Measurements from ENCODE around the gene AK1.
A peak's percentile ranks its signal among the peaks of the same experiment; 100 is the strongest.

The AK1 gene

DNA sequence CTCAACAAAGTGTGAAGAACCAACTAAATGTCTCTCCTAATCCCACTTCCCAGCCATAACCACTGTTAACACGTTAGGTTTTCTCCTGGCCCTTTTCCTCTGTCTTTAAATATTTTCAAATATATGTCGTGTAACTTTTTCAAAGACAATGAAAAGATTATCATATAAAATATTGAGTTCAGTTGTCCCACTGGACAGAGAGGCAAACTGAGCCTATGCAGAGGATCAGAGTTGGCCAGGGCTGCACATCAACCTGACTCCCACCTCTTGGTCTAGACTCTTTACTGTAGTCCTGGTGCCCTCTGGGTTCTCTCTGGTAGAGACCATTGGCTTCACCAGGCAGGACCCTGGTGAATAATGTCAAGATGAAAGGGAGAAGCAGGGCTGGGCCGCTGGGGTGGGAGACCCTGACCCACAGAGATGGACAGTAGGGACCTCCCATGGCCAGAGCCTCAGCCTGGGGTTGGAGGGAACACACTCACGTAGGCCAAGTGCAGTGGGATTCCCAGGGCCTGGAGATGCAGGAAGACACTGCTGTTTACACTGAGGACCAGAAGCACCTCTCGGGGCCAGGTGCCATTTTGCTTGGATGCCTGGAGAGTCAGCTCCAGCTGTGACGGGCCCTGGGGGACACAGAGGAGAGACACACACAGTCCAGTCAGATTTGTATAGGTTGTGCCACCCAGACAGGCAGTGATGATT is 48.1 kb downstream of the AK1 start:
- H3K4me3 Mint-ChIP-seq = no peak overlapping the region
- no peaks in the 10 kb centered on the region for H3K9me3 Mint-ChIP-seq
- H3K27ac Mint-ChIP-seq = peak overlapping the region; percentile 84
- DNase-seq = no peak
- H3K4me1 Mint-ChIP-seq = peaks cover 13 to 28% of the 10 kb centered on the region in 2 donors
- ATAC-seq (replicated peaks) = no peak
- no peaks in the 10 kb centered on the region for H3K27me3 Mint-ChIP-seq
- H3K36me3 Mint-ChIP-seq = peaks cover 24 to 42% of the 10 kb centered on the region in 2 donors

DNA sequence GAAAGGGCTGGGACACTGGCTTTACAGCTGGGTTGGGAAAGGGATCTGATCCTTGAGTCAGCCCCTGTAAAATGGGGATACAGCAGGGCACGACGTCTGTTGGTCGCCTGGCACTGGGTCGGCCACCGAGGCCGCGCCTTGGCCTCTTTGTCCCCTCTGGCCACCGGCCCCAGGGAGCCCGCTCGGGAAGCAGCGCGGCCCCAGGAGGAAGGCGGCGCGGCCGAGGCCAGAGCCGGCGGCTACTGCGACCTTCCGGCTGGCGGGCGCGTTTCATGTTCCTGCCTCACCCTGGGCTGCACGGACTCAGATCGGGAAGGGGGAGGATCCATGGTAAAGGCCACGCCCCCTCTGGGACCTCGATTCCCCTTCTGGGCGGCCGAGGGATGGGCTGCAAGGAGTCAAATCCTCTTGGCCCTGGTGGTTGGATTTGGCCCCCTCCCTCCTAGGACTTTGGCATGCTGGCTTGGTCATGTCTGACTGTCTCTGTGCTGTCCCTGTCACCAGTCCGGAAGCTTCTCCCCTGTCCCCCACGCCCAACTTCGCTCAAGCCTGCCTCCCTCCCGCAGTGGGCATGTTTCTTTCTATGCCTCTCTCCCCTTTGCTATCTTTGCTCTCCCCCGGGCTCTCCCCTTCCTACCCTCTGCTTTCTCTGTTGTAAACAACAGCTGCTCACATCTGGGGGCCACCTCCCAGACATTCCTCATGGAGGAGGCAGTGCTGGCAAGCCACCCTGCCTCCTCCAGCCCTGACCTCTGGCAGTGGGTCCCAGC is 49.0 kb downstream of the AK1 start:
- ATAC-seq (replicated peaks) (no peak), DNase-seq (no peak)
- no peak overlapping the region for H3K4me3 Mint-ChIP-seq
- H3K4me1 Mint-ChIP-seq = peaks cover 13 to 25% of the 10 kb centered on the region in 2 donors
- peaks cover 26 to 46% of the 10 kb centered on the region in 2 donors for H3K36me3 Mint-ChIP-seq
- peak overlapping the region; percentile 59 for H3K27ac Mint-ChIP-seq
- no peaks in the 10 kb centered on the region for H3K27me3 Mint-ChIP-seq
- H3K9me3 Mint-ChIP-seq = no peaks in the 10 kb centered on the region

DNA sequence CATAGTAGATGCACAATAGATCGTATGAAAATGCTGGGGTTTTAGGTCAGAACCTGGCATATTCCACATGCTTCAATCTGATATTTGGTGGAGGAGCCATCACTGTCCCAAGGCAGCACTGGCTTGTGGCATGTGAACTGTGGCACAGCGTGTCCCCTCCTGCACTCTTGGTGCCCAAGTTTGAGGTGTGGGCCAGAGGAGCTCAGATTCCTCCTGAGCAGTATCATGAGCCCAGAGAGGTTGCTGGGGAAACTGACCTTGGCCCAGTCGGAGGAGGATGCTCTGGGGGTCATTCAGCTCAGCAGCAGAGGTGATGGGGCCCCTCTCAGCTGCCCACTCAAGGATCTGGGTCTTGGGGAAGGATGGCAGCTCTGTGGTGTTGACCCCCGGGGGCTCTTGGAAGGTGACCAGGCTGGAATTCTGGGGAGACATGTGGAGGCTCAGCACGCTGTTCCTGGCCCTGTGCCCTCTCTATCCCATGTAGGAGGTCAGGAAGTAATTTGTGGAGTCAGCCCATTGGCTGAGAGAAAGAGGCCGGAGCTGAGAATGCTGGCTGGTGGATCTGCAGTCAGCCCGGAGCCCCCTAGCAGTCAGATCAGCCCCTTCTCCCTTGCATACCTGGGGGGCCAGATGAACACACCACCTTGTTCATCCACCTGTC is 51.1 kb downstream of the AK1 start:
- no peaks in the 10 kb centered on the region for H3K27me3 Mint-ChIP-seq
- H3K4me1 Mint-ChIP-seq = peaks cover 9 to 14% of the 10 kb centered on the region in 2 donors
- ATAC-seq (replicated peaks) (no peak), DNase-seq (no peak)
- no peaks in the 10 kb centered on the region for H3K9me3 Mint-ChIP-seq
- H3K27ac Mint-ChIP-seq = peak overlapping the region; percentile 43
- H3K36me3 Mint-ChIP-seq = peaks cover 23 to 42% of the 10 kb centered on the region in 2 donors
- H3K4me3 Mint-ChIP-seq = no peak overlapping the region

DNA sequence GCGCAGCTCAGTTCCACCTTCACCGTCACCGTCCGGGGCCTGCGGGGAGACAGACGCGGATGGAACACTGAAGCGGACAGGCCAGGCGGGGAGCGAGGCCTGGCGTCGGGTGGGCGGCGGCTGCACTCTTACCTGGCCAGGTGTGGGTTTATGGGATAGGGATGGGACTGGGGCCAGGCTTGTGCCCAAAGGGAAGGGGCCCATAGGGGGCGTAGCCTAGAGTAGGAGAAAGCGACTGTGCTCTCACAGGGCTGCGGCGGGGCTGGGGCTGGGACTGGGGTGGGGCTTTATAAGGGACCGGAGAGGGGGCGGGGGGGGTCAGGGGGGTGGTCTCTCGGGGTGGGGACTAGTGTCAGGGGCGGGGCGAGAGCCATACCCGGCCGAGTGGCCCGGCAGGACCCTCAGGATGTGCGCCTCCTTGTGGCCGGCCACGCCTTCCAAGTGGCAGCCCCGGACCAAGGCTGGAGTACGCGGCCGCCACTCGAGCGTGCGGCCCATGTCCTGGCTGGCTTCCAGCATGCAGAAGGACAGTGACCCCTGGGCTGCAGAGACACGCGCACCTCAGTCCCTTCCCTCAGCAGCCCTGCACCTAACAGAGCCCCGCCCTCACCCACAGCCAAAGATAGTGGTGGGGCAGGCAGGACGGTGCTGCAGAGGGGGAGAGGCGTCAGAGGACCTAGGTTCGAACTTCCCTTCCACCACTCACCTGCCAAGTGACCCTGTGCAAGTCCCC is 52.0 kb downstream of the AK1 start:
- peaks cover 9 to 14% of the 10 kb centered on the region in 2 donors for H3K4me1 Mint-ChIP-seq
- no peak overlapping the region for H3K4me3 Mint-ChIP-seq
- peak overlapping the region; percentile 56 for H3K27ac Mint-ChIP-seq
- no peaks in the 10 kb centered on the region for H3K27me3 Mint-ChIP-seq
- DNase-seq (no peak), ATAC-seq (replicated peaks) (peak; percentile 29 to 30)
- no peaks in the 10 kb centered on the region for H3K9me3 Mint-ChIP-seq
- H3K36me3 Mint-ChIP-seq = peaks cover 26 to 46% of the 10 kb centered on the region in 2 donors

DNA sequence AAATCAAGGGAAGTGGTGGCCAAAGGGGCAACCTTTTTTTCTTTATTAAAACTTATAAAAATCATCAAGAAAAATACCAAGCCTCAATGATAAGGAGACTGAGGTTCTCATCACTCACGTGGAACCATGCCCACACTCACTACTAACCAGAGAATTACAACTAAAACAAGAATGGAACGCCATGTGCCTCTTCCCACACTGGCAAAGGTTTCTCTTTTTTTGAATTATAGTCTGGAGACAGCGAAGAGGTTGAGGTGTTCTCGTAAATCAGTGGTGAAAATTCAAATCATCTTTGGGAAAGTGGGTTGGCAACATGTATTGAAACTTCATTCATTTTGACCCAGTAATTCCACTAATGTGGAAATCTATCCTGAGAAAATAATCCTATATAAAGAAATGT is 55.4 kb downstream of the AK1 start:
- DNase-seq (no peak), ATAC-seq (replicated peaks) (no peak)
- H3K4me1 Mint-ChIP-seq = peaks cover 7 to 8% of the 10 kb centered on the region in 2 donors
- peaks cover 34 to 52% of the 10 kb centered on the region in 2 donors for H3K36me3 Mint-ChIP-seq
- H3K27me3 Mint-ChIP-seq = no peaks in the 10 kb centered on the region
- no peaks in the 10 kb centered on the region for H3K9me3 Mint-ChIP-seq
- no peak overlapping the region for H3K27ac Mint-ChIP-seq
- no peak overlapping the region for H3K4me3 Mint-ChIP-seq

DNA sequence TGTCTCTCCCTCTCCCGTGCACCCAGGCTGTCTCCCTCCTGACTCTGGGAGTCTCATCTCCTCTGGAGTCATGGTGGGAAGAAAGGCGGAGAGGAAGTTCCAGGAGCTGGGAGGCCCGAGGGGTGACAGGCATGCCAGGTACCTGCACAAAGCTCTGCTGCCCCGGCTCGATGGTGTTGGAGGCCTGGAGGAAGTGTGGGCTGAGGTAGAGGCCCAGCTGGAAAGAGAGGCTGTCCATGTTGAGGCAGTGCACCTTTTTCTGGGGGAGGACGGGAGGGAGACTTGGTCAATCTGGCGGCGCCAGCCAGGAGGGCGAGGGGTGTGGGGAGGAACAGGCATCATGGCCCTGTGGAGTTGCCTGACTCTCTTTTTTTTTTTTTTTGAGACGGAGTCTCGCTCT is 58.9 kb downstream of the AK1 start:
- peaks cover 35 to 48% of the 10 kb centered on the region in 2 donors for H3K36me3 Mint-ChIP-seq
- no peaks in the 10 kb centered on the region for H3K27me3 Mint-ChIP-seq
- no peaks in the 10 kb centered on the region for H3K9me3 Mint-ChIP-seq
- DNase-seq (no peak), ATAC-seq (replicated peaks) (no peak)
- peaks cover 7 to 8% of the 10 kb centered on the region in 2 donors for H3K4me1 Mint-ChIP-seq
- peak overlapping the region in 1 of 2 donors; percentile 44 for H3K4me3 Mint-ChIP-seq
- peak overlapping the region; percentile 86 for H3K27ac Mint-ChIP-seq

DNA sequence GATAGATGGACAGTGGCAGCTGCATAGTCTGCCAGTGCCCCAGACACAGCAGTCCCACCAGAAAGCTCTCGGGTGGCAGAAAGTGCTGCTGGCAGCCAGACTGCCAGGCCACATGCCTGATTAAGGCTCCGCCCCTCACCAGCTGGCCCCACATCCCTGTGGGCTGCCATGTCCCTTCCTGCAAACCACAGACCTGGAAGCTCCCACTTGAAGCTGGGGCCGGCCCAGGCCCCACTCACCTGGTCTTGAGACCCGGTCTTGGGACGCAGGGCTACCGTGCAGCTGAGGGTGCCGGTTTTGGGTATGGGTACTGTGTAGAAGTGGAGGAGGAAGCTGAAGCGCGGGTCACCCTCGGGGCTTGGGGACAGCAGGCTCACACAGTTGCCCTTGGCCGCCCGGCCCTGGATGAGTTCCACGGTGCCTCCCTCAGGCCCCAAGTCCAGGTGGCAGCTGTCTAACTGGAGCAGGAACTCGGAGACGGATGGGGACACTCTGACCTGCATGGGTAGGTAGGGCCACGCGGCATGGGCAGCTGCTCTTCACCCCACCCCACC is 59.5 kb downstream of the AK1 start:
- ATAC-seq (replicated peaks) (peak in 1 of 2 donors; percentile 6), DNase-seq (no peak)
- H3K4me3 Mint-ChIP-seq = no peak overlapping the region
- peaks cover 7 to 8% of the 10 kb centered on the region in 2 donors for H3K4me1 Mint-ChIP-seq
- H3K9me3 Mint-ChIP-seq = no peaks in the 10 kb centered on the region
- H3K27ac Mint-ChIP-seq = peak overlapping the region; percentile 86
- H3K27me3 Mint-ChIP-seq = no peaks in the 10 kb centered on the region
- H3K36me3 Mint-ChIP-seq = peaks cover 38 to 54% of the 10 kb centered on the region in 2 donors

DNA sequence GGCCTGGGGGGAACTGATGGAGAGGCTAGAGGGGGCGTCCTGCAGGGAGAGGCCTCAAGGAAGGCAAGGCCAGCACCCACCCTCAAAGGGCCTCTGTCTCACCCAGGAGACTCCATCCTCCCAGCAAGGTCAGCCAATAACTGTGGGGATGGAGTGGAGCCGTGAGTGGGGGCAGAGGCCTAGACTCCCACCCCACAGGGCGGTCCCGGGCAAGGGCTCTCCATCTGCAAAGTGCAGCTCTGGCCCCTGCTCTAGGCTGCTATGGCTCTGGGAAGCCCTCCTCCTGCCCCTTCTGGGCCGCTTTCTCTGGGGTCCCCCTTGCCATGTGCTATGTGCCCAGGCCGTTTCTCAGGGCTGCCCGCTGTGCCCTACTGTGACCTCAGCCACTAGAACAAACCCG is 60.7 kb downstream of the AK1 start:
- peaks cover 7 to 8% of the 10 kb centered on the region in 2 donors for H3K4me1 Mint-ChIP-seq
- DNase-seq = no peak
- no peak overlapping the region for H3K4me3 Mint-ChIP-seq
- ATAC-seq (replicated peaks) = peak in 1 of 2 donors; percentile 9
- peak overlapping the region; percentile 82 for H3K27ac Mint-ChIP-seq
- H3K36me3 Mint-ChIP-seq = peaks cover 43 to 55% of the 10 kb centered on the region in 2 donors
- no peaks in the 10 kb centered on the region for H3K9me3 Mint-ChIP-seq
- H3K27me3 Mint-ChIP-seq = no peaks in the 10 kb centered on the region

All from stimulated activated naive B cell treated with anti-CD40 and anti-IgM and Interleukin-4, amounts not matched to agents 10 μg/mL and 1 μg/mL and 100 μg/mL, for 72 hours (primary cell).